ENCODE data around the gene UBL4B.

GRCh38 chr1:110068646-110069403 lies 43.4 kb upstream of the UBL4B start:
- no peak for TF ChIP-seq ZNF384 (IDR thresholded peaks at IDR 0.05)
- no peak for TF ChIP-seq BHLHE40 (IDR thresholded peaks at IDR 0.05; ENCODE audit: borderline replicate concordance)
